DND-41 (cell line): ENCODE results near the gene COL6A6.

Experiments
- ATAC-seq: fragments of 200-7000 bp; cut with Tn5 transposase; 3 replicates; pipeline ENCODE4 v1.9.1; 2021; ENCODE audit warnings: low read depth; ENCODE audit not compliant: insufficient read depth
- DNase-seq: peaks from one replicate; pipeline ENCODE4 v3.0.0-alpha.2; 2020
- H2AFZ ChIP-seq: 2 replicates; pipeline ENCODE4 v1.6.0; 2012; ENCODE audit warnings: low read depth, low read length
- H3K27ac ChIP-seq: 2 replicates; pipeline ENCODE4 v1.5.1; 2012; ENCODE audit warnings: low read length, inconsistent platforms
- H3K27me3 ChIP-seq: fragments of 200-600 bp; sonication (generic); 2 replicates; pipeline ENCODE4 v1.6.0; 2012; ENCODE audit warnings: low read length, mild to moderate bottlenecking, inconsistent platforms; ENCODE audit not compliant: insufficient read depth, poor library complexity
- H3K36me3 ChIP-seq: 2 replicates; pipeline ENCODE4 v1.5.1; 2012; ENCODE audit warnings: low read length, inconsistent platforms; ENCODE audit not compliant: insufficient read depth
- H3K4me1 ChIP-seq: 2 replicates; pipeline ENCODE4 v1.5.1; 2012; ENCODE audit warnings: mild to moderate bottlenecking, low read length; ENCODE audit not compliant: insufficient read depth
- H3K4me2 ChIP-seq: 2 replicates; pipeline ENCODE4 v1.6.0; 2012; ENCODE audit warnings: mild to moderate bottlenecking, moderate library complexity, low read length, inconsistent platforms; ENCODE audit not compliant: insufficient read depth
- H3K4me3 ChIP-seq, 2 experiments: fragments of 200-600 bp in 1 of 2; shearing (Covaris generic) in 1 of 2; 2 replicates each; pipeline ENCODE4 v1.5.1; 2012 to 2016; ENCODE audit warnings: inconsistent platforms in 2 of 2, low read length in 2 of 2, mild to moderate bottlenecking in 2 of 2, low read depth in 1 of 2, moderate library complexity in 1 of 2
- H3K79me2 ChIP-seq: 2 replicates; pipeline ENCODE4 v1.6.0; 2012; ENCODE audit warnings: low read length, inconsistent platforms; ENCODE audit not compliant: insufficient read depth
- H3K9ac ChIP-seq: 2 replicates; pipeline ENCODE4 v1.6.0; 2012; ENCODE audit warnings: low read depth, mild to moderate bottlenecking, inconsistent platforms, low read length, moderate library complexity
- H3K9me3 ChIP-seq: 2 replicates; pipeline ENCODE4 v1.5.1; 2012; ENCODE audit warnings: low read length, moderate library complexity, mild to moderate bottlenecking, inconsistent platforms; ENCODE audit not compliant: insufficient read depth, severe bottlenecking
- H4K20me1 ChIP-seq: 2 replicates; pipeline ENCODE4 v1.6.0; 2012; ENCODE audit warnings: low read length; ENCODE audit not compliant: insufficient read depth
- CTCF ChIP-seq: IDR thresholded peaks from 2 replicates; pipeline ENCODE4 v1.5.1; 2012; ENCODE audit warnings: borderline replicate concordance, low read length, moderate library complexity, mild to moderate bottlenecking; ENCODE audit not compliant: poor library complexity, severe bottlenecking; ENCODE audit errors: extremely low read depth
- EZH2 ChIP-seq: IDR thresholded peaks from 3 replicates; pipeline ENCODE4 v1.6.1; 2012; ENCODE audit warnings: borderline replicate concordance, low read depth, mild to moderate bottlenecking, moderate library complexity, low read length, inconsistent platforms; ENCODE audit not compliant: severe bottlenecking

Gene COL6A6

GRCh38 chr3:130548356-130548755, 31.4 kb downstream of the COL6A6 start:
- Histone ChIP-seq H3K9ac (no peak overlapping the region), H3K27me3 (no peaks in the 10 kb centered on the region), H4K20me1 (no peaks in the 10 kb centered on the region), H2AFZ (no peak overlapping the region), H3K4me2 (no peak overlapping the region), H3K9me3 (peaks cover 3% of the 10 kb centered on the region), H3K4me1 (no peaks in the 10 kb centered on the region), H3K27ac (no peak overlapping the region), H3K36me3 (no peaks in the 10 kb centered on the region), H3K79me2 (no peaks in the 10 kb centered on the region), H3K4me3 (no peak overlapping the region)
- DNase-seq (no peak), ATAC-seq (no peak)
- TF ChIP-seq CTCF = no peak

- Histone ChIP-seq H3K4me1 (no peaks in the 10 kb centered on the region), H3K27me3 (no peaks in the 10 kb centered on the region), H3K9ac (no peak overlapping the region), H3K4me2 (no peak overlapping the region), H2AFZ (no peak overlapping the region), H3K79me2 (no peaks in the 10 kb centered on the region), H3K4me3 (no peak overlapping the region), H3K36me3 (no peaks in the 10 kb centered on the region), H3K9me3 (peaks cover 1% of the 10 kb centered on the region), H3K27ac (no peak overlapping the region), H4K20me1 (no peaks in the 10 kb centered on the region)
- ATAC-seq (no peak), DNase-seq (no peak)
- TF ChIP-seq EZH2 (no peak), CTCF (no peak)
Measured at GRCh38 chr3:130557336-130558035, 40.5 kb downstream of the COL6A6 start.

GRCh38 chr3:130558366-130558765, 41.4 kb downstream of the COL6A6 start:
- Histone ChIP-seq H3K79me2 (no peaks in the 10 kb centered on the region), H3K36me3 (no peaks in the 10 kb centered on the region), H3K27ac (no peak overlapping the region), H3K9me3 (no peaks in the 10 kb centered on the region), H3K4me2 (no peak overlapping the region), H3K4me1 (no peaks in the 10 kb centered on the region), H3K27me3 (no peaks in the 10 kb centered on the region), H2AFZ (no peak overlapping the region), H3K9ac (no peak overlapping the region), H3K4me3 (no peak overlapping the region), H4K20me1 (no peaks in the 10 kb centered on the region)
- TF ChIP-seq CTCF (no peak), EZH2 (no peak)
- no peak for ATAC-seq
- DNase-seq = no peak

GRCh38 chr3:130565224-130565623, 48.2 kb downstream of the COL6A6 start:
- H3K36me3 ChIP-seq = no peaks in the 10 kb centered on the region
- no peak overlapping the region for H3K9ac ChIP-seq
- ATAC-seq (no peak), DNase-seq (no peak)
- no peak overlapping the region for H3K27ac ChIP-seq
- H3K4me1 ChIP-seq = no peaks in the 10 kb centered on the region
- no peak overlapping the region for H2AFZ ChIP-seq
- TF ChIP-seq EZH2 (no peak), CTCF (no peak)
- no peaks in the 10 kb centered on the region for H3K79me2 ChIP-seq
- H3K4me3 ChIP-seq = no peak overlapping the region
- no peaks in the 10 kb centered on the region for H4K20me1 ChIP-seq
- no peak overlapping the region for H3K4me2 ChIP-seq
- peaks cover 3% of the 10 kb centered on the region for H3K27me3 ChIP-seq
- H3K9me3 ChIP-seq = no peaks in the 10 kb centered on the region
